H1 (cell line): Measurements from ENCODE around the gene ZNF358. TPM values are rescaled to one million over a fixed set of nuclear protein-coding genes. Genes with fewer than 3 reads are reported as not detected.

Experiments
- ATF2 ChIP-seq: IDR thresholded peaks from 2 replicates; pipeline ENCODE4 v1.6.1; 2012; ENCODE audit warnings: low read length, inconsistent platforms
- E2F6 ChIP-seq: IDR thresholded peaks from 2 replicates; pipeline ENCODE4 v1.6.1; 2012; ENCODE audit warnings: inconsistent platforms
- FOSL1 ChIP-seq: IDR thresholded peaks from 2 replicates; pipeline ENCODE4 v1.6.1; 2011; ENCODE audit warnings: mild to moderate bottlenecking, low read depth, low read length, moderate library complexity; ENCODE audit not compliant: insufficient read depth
- HDAC6 ChIP-seq: IDR thresholded peaks from one replicate; pipeline ENCODE4 v1.7.1; 2012; ENCODE audit warnings: low read depth, mild to moderate bottlenecking, inconsistent platforms, low read length, moderate library complexity
- RFX5 ChIP-seq: IDR thresholded peaks from 2 replicates; pipeline ENCODE4 v1.6.1; 2011; ENCODE audit warnings: low read depth, low read length, improper control_type of control experiment, borderline replicate concordance
- TCF12 ChIP-seq: IDR thresholded peaks from 2 replicates; pipeline ENCODE4 v1.6.1; 2011; ENCODE audit warnings: low read depth, mild to moderate bottlenecking, low read length
- polyA plus RNA-seq, 7 experiments: library from polyadenylated mRNA; depleted of rRNA in 3 of 7; stranded (reverse) in 5 of 7; unstranded in 2 of 7; fragments of >200 nt in 5 of 7; fragments of 200-250 nt in 2 of 7; gene quantifications; 1 replicate in 5 of 7; 2 replicates in 1 of 7; 4 replicates in 1 of 7; pipeline versions ENCODE4 v1.2.1 to v1.2.3, GENCODE V29; 2011 to 2013; ENCODE audit warnings: missing spikeins in 2 of 7, mixed read lengths in 2 of 7
- total RNA-seq: library from RNA; stranded (reverse); fragmentation: NEBNext Ultra II Directional; extraction: Animal tissue kit (Norgen Biotek cat#: 25700); gene quantifications from 2 replicates; pipeline ENCODE4 v1.2.1, GENCODE V29; 2021

ZNF358 gene
- total and polyA plus RNA-seq, 2 of the 8 experiments (the other 6 are each of a cell fraction or from before 2014, with no cell fraction given) = 40.0 to 60.3 TPM

GRCh38 chr19:7550169-7550770, 34.4 kb downstream of the ZNF358 start (continued):
- TF ChIP-seq ATF2 (no peak), TCF12 (no peak), E2F6 (no peak), RFX5 (no peak), HDAC6 (no peak), FOSL1 (no peak)
- TF ChIP-seq, all 59 proteins: peak for 0
